Superior temporal gyrus (tissue), 1 donor: ENCODE measurements around the gene AMOTL1.
"Not testable (repeated sequence)": the region's sequence is repeated elsewhere in the genome, so short reads cannot be mapped to it uniquely, and the experiment has no call there.

ENCODE experiments used
- DNase-seq: peaks from one replicate; pipeline ENCODE4 v3.0.0-alpha.2; 2016; ENCODE audit errors: extremely low spot score

Gene AMOTL1

DNA sequence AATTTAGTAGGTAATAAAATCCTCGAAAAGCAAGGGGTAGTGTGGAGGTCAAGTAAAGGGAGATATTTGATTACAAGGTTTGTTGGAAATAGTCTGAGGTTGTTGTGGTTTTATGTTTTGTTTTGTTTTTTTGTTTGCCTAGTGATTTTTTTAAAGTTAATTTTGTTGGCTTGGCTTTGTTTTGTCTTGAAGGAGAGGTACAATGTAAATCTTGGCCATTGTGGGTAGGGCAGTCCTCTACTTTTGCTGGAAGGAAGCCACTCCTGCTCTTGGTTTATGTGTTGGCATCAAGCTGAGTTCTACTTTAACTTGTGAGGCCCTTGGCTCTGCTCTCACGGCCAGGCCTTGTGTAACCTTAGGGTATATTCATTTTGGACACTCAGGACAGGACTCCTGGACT lies 3.2 kb downstream of the AMOTL1 start:
- no peak for DNase-seq

DNA sequence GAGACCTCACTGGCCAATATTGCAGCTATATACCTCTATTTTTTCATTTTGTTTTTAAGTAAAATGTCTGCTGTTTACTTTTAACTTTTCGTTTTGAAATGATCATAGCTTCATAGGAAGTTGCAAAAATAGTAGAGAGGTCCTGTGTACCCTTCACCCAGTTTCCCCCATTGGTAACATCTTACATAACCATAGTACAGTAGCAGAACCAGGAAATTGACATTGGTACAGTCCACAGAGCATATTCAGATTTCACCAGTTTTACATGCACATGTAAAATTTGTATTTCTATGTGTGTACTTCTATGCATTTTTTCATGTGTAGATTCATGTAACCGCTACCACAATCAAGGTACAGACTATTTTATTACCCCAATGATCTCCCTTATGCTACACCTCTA lies 3.8 kb downstream of the AMOTL1 start:
- no peak for DNase-seq

DNA sequence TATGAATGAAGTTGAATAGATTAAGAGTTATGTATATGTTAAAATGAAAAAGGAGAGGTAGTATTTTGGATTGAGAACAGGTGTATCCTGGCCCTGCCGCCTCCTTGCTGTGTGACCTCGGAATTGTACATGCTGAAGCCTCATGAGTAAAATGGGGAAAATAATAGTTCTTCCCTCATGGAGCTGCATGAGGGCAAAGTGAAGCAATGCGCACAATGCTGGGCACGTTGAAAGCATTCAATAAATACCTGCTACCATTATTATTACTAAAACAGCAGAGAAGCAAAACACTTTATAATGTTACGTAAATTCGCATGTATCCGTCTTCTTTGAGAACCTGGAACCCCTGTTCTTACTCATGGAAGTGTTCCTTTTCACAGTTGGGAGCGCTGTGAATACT lies 5.7 kb downstream of the AMOTL1 start:
- DNase-seq, result no peak

DNA sequence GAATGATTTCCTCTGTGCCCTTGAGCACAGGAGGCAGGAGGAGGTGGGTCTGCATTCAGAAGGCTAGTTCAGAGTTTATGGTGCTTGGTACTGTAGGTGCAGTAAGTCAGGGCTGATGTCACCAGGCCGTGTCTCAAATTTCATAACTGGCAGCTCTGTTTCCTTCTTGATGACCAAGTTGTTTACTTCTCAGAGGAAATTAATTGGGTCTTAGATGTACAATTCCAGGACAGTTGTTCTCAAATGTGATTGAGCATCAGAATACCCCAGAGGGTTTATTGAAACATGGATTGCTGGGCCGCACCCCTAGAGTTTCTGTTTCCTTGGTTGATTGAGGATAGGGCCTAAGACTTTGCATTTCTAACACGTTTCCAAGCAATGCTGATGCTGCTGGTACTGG lies 6.2 kb downstream of the AMOTL1 start:
- DNase-seq, result no peak

DNA sequence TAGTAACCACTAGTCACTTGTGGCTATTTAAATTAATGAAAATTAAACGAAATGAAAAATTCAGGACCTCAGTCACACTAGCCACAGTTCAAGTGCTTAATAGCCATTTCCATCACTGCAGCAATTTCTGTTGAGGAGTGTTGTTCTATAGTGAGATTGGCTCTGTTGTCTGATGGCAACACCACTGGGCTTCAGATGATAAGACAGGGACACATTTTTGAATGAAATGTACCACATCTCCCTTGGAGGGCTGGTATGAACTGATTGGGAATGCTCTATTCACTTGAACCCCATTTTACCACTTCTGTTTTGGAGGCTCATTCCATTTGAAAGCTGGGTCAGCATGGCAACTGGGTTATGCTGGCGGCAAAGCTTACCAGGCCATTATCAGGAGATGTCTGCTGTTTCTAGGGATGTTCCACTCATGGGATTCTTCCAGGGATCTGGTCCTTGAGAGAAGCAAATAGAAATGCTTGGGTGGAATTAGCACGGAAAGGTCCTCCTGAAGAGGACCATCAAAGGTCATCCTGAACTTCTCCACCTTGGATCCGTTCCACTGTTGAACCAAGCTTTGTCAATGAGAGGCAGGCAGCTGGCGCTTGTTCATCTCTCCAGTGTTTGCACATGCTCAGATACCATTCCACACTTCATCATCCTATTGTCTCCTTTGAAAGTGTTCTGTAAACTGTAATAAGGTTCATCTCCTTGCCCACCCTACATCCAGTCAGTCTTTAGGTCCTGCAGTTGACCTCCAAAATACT lies 7.6 kb downstream of the AMOTL1 start:
- DNase-seq, result no peak

DNA sequence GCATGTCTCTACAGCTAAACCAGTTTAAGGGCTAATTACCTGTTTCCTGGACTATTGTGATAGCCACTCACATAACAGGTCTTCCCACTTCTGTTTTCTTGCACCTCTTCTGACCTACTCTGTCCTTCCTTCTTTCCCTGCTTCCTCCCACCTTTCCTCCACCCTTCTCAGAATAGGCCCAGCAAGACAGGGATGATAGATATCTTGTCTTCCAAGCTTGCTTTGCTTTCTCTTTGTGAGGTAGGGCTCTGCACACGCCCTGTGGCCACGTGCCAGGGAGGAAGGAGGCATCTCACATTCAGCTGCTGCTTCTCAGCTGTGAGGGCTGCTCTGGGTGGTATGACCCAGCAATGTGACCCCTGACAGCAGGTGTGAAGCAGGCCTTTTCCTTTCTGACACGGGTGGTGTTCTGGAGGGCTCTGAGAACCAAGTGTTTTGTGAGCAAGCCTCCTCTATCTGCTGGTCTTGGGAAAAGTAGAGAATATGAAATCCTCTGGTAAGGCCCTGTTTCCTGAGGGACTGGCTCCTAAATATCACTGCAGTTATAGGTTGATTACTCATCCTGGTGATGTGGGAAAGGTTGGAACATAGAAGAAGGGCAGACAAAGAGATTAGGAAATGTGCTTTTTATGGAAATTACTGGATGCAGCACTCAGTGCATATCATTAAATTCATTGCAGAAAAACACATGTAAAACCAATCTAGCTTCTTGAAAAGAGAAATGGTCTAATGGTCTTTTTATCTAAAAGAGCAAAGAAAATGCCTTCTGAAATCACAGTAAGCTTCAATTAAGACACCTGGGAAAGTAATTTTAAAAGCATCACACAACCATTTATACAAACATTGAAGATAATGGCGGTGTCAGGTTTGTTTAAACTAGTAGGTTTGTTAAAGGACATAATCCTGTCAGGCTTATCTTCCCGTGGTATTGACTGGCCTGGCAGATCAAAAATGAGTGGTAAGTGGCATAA lies 8.5 kb downstream of the AMOTL1 start:
- no peak for DNase-seq

DNA sequence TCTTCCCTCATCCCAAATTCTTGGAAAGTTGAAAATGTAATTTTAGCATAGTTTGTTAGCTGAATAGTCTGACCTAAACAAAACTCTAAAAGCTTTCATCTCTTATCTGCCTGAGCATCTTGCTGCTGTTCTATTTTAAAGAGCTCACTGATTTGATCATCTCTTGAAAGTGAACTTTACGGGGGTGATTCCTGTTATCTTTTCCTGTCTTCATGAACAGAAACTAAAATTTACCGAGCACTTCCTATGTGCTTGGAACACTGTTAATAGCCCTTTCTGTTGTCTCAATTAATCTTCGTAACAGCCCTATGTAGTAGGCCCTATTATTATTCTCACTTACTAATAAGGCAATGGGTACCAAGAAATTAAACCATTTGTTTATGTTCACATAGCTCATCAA lies 12.3 kb downstream of the AMOTL1 start:
- no peak for DNase-seq

DNA sequence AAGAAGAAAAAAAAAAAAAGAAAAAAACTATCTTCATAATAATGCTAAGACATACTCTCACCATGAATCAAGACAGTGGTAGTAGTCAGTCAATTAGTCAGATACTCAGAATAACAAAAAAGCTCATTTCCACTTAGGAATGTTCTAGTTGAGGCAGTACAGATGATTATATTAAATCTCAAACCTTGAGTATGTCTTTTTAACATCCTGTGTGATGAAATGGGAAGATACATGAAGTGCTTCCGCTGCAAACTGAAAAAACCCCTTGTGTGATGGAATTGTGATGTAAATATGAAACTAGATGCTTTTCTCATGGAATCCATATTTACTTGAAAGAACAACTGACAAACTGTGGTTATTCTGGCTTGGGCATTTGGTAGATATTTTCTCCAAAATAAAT lies 13.7 kb downstream of the AMOTL1 start:
- DNase-seq, result no peak

DNA sequence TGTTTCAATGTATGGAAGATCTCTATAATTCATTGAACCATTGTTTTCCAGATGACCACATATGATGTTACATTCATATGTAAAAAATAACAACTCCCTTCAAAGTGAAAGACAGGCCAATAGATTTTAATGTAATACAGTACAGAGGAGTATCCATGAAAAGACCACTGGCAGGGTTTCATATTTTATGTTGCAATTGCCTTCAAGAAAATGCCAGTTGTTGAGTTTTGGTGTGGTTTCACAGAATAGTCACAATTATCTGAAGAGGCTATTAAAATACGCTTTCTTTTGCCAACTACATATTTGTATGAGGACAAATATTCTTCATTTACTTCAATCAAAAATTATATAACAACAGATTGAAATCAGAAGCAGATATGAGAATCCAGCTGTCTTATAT lies 14.3 kb downstream of the AMOTL1 start:
- DNase-seq, result no peak

DNA sequence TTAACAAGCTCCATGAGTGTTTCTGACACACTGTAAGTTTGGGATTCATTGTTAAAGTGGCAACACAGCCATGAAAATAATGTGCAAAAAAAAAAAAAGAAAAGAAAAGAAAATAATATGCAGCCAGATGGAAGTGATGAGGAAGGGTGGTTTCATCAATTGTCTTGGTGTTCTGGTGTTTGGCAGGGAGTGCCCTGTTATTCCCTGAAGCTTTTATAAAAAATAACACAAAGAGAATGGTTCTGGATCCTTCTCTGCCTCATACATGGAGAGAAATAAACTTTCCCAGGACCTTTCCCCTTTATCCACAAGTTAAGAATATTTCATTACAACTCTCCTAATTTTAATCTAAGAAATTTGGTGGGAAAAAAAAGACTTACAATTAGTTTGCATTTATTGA lies 16.7 kb downstream of the AMOTL1 start:
- DNase-seq, result no peak

DNA sequence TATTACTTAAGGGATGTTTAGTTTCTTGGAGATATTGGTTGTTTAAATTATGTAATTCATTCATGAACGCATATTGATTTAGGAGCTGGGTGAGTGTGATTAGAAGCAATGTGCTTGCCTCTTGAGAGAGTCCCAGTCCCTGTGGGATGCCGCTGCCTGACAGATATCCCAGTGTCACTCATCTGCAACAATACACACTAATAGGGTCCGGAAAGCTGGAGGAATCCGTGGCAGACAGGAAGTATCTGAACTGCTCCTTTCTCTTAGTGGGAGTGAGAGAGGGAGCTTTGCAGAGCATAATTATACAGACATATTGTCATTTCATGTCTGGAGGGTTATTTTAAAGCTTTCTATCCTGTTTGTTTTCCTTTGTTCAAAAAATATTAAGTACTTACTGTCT lies 17.4 kb downstream of the AMOTL1 start:
- no peak for DNase-seq

DNA sequence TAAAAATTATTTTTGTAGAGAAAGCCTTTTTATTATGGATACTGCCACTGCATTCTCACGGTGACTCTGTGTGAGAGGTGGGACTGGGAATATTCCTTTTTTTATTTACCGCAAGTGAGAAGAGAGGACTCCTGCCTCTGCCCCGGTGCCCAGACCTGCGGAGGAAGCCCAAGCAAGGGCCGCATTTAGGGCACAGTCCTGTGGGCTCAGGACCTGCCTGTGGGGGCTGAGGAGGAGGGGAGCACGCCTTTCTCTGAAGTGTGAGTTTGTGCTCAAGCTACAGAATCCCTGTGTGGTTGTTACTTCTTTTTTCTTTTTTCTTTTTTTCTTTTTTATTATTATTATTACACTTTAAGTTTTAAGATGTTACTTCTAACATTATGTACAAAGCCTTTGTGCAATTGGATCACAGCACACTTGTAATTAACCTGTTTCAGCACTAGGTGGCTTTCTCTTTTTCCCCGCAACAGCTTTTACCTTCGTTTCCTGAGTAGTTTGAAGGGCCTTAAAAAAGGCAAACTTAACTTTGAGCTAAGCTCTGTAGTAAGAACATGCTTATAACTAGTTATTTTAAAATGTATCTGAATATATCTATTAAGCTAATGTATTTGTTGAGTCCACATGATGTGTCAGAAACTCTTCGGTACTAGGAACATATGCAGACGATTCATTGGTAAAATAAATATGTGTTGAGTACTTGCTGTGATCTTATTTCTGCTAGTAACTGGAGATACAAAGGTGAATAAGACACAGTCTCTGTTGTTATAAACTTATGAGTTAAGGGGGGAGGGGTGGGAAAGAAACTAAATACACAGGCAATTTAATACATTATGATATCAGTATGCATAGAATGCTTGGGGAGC lies 18.3 kb downstream of the AMOTL1 start:
- DNase-seq, result peak; percentile 71

DNA sequence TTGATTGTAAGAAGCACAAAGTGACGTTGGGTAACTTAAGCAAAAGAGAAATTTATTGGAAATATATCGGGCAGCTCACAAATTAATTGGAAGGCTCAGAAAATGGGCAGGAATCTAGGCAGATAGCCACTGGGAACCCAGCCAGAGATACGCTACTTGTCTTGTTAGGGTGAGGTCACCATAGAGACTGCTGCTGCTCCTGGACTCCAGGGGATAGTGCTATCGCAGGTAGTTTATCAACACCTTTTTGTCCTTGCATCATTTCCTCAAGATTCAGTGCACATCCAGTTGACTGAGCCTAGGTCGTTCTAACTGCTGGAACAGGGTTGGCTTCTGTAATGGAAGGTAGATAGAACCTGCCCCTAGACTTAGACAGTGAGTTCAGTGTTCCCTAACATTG lies 19.6 kb downstream of the AMOTL1 start:
- DNase-seq, result no peak

DNA sequence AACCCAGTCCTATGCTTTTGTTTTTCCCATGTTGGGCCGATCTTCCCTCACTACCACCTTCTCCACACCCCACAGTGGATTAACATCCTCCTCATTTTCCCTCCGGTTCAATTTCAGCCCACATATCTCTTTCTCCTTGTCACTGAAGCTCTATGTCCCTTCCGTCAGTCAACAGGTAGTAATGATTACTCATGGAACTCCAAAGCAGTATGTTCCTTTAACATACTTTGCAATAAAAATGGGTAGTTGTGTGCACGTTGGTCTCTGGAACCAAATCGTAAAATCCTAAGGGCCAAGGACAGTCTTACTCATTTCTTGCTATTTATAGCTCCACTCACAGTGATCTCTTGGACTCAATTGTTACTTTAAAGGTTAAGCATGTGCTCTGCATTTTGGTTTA lies 20.2 kb downstream of the AMOTL1 start:
- DNase-seq, result no peak

DNA sequence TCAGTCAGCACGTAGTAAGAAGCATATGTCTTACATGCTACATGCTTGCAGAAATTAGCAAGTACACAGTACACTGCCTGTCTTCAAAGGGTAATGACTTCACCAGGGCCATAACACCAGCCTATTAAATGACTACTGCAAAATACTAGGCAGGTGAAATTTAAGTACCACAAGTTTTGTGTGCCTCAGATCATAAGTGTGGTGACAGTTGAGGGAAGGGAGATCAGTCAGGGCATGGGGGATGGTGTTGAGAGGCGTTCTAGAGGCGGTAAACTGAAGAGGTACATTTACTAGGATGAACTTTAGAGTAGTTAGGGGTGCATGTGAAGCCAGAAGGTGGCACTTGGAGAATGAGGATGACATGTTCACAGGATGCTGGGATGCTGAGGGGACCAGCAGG lies 22.0 kb downstream of the AMOTL1 start:
- DNase-seq, result no peak

DNA sequence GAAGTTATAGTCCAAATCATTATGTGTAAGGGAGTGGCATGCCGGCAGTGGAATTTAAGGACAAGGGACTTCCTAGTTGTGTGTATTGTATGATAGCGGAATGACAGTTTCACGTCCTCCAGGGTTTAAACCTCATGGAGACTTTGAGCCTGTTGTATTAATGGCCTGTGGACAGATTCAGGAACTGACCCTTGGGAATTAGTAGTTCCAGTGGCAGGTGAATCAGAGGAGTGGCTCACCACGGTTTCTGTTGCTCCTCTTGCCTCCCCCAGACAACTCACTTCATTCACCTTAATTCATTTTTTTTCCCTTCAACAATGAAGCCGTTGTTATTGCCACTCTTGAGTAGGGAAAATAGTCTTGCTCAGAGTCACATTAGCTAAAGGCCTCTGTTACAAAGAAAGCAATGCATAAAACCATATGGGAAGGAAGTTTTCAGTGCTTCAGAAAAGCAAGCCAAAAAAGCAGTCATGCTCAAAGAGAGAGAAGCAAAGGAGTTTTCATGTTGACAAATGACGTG lies 22.6 kb downstream of the AMOTL1 start:
- no peak for DNase-seq

DNA sequence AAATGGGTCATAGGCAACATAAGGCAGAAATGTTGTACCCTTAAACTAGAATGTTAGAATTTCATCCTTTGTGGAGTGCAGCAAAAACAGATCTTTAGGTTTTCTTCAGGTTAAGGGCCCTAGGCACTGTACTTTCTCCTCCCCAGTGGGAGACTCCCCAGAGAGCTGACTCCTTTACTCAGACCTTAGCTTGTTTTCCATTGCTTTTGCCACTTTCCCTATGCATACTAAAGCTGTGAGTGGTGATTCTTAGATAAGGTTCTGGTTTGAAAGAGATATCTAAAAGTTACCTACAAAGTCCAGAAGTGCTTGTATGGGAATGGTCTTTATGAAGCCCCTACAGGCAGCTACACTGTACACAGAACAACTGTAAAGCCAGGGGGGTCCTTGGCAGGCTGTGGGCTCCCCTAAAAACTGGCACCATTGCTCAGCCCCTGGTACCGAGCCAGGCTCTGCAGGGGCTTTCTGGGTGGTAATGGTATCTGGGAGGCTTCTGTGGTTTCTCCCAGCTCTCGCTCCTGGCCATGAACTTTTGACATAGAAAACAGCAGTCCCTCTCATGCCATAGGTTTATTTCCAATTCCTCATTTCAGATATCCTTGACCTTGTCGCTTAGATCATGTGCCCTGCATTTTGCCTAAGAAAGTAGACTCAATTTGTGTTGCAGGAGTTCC lies 23.2 kb downstream of the AMOTL1 start:
- DNase-seq, result no peak

DNA sequence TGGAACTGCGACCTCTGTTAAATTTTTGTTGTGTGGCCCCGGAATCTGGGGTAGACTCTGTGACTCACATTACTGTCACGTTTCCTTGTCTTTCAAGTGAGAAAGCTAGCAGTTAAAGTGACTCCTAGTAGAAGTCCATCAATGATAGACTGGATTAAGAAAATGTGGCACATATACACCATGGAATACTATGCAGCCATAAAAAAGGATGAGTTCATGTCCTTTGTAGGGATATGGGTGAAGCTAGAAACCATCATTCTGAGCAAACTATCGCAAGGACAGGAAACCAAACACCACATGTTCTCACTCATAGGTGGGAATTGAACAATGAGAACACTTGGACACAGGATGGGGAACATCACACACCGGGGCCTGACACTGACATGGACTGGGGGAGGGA lies 23.8 kb downstream of the AMOTL1 start:
- not testable (repeated sequence) for DNase-seq

DNA sequence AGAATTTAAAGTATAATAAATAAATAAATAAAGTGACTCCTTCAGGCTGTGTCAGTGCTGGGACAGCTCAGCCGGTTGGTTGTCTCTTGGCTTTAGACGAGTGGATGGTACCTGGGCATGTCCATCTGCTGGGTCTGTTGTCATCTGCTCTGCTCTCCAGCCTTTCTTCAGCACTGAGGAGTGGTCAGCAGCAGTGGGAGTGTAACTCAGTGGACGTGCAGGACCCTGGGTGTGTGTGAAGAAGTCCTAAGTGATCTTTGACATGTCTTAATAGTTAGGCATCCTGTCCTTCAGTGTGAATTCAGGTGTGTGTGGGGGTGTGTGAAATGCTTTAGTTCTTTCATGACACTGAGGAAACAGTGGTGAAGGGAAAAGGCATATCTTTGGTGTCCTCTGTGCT lies 24.3 kb downstream of the AMOTL1 start:
- DNase-seq, result no peak

DNA sequence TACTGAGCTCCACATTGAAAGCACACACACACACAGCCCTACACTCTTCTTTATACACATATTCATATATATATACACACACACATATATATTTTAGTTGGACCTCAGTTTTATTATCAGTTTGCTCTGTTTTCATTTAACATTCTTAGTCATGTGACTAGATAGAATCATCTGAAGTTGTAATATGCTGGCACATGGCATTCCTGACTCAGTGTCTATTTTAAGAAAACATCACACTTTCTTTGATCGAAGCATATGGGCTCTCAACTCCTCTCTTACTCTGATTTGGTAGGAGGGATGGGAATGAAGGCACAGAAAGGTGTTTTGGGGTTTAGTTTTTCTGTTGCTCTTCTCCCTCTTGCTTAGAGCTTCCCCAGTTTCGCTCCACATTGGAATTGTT lies 24.8 kb downstream of the AMOTL1 start:
- DNase-seq, result peak; percentile 53

DNA sequence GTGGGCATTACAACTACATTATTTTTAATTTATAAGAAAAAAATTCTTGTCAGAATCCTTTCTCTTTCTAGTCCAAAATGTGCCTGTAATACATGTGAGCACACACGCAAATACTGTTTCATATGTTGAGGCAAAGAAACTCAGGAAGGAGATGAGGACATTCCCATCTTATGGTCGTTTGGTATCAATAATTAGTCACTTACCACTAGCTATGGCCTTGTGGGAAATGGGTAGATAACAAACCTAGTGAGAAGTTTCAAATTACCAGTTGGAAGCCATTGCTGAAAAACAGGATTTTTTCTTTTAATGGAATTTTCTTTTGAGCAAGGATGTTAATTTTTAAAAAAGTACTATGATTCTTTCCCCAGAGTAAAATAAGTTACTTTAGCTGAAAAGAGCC lies 25.7 kb downstream of the AMOTL1 start:
- no peak for DNase-seq
